HepG2 (cell line): ENCODE results near the gene DNMT3B. TPM values are rescaled to one million over a fixed set of nuclear protein-coding genes. Genes with fewer than 3 reads are reported as not detected.

Source experiments
- ATF4 ChIP-seq, 2 experiments: fragments of 450-650 bp in 1 of 2; sonication (generic) in 1 of 2; formaldehyde crosslinking; IDR thresholded peaks; 2 replicates each; pipeline versions ENCODE4 v1.5.0 to v1.8.0; 2020 to 2022; ENCODE audit warnings: mild to moderate bottlenecking in 1 of 2, missing genetic modification reagents in 1 of 2
- ATF7-NPFF ChIP-seq: sonication (generic); formaldehyde crosslinking; IDR thresholded peaks from 2 replicates; pipeline ENCODE4 v1.8.1; 2023; ENCODE audit warnings: mild to moderate bottlenecking, low read depth, missing genetic modification reagents, moderate library complexity
- ESRRA ChIP-seq: sonication (generic); formaldehyde crosslinking; IDR thresholded peaks from 2 replicates; pipeline ENCODE4 v1.5.1; 2020; ENCODE audit warnings: mild to moderate bottlenecking, low read depth, missing genetic modification reagents
- JARID2 ChIP-seq: sonication (generic); formaldehyde crosslinking; IDR thresholded peaks from 2 replicates; pipeline ENCODE4 v1.8.1; 2023; ENCODE audit warnings: missing genetic modification reagents, inconsistent platforms; ENCODE audit not compliant: insufficient replicate concordance
- JUNB ChIP-seq: sonication (generic); formaldehyde crosslinking; IDR thresholded peaks from 2 replicates; pipeline ENCODE4 v1.8.0; 2022; ENCODE audit warnings: missing genetic modification reagents, mild to moderate bottlenecking, borderline replicate concordance
- KDM1A ChIP-seq: IDR thresholded peaks from 2 replicates; pipeline ENCODE4 v1.6.1; 2016; ENCODE audit warnings: missing compliant biosample characterization
- PRMT3 ChIP-seq: sonication (generic); formaldehyde crosslinking; IDR thresholded peaks from 2 replicates; pipeline ENCODE4 v1.8.1; 2022; ENCODE audit warnings: low read depth, mild to moderate bottlenecking, moderate library complexity, missing genetic modification reagents, borderline replicate concordance
- REPIN1 ChIP-seq: sonication (generic); formaldehyde crosslinking; IDR thresholded peaks from 2 replicates; pipeline ENCODE4 v1.8.0; 2022; ENCODE audit warnings: missing genetic modification reagents, low read depth, mild to moderate bottlenecking, borderline replicate concordance
- RFX5 ChIP-seq: IDR thresholded peaks from 2 replicates; pipeline ENCODE4 v1.6.1; 2011; ENCODE audit warnings: low read depth, low read length, improper control_type of control experiment
- SALL2 ChIP-seq: sonication (generic); formaldehyde crosslinking; IDR thresholded peaks from 2 replicates; pipeline ENCODE4 v1.8.1; 2023; ENCODE audit warnings: mild to moderate bottlenecking, missing genetic modification reagents, inconsistent platforms
- SP1 ChIP-seq, 2 experiments: fragments of 450-650 bp in 1 of 2; sonication (generic) in 1 of 2; formaldehyde crosslinking in 1 of 2; IDR thresholded peaks; 2 replicates each; pipeline versions ENCODE4 v1.4.0 to v1.6.1; 2016 to 2020; ENCODE audit warnings: missing genetic modification reagents in 1 of 2
- ZFAT ChIP-seq: sonication (generic); formaldehyde crosslinking; conservative IDR thresholded peaks from 2 replicates; pipeline ENCODE4 v1.8.1; 2023; ENCODE audit warnings: missing genetic modification reagents, inconsistent platforms
- ZFP62 ChIP-seq: sonication (generic); formaldehyde crosslinking; IDR thresholded peaks from 2 replicates; pipeline ENCODE4 v1.4.0; 2020; ENCODE audit warnings: missing genetic modification reagents
- ZNF414 ChIP-seq: sonication (generic); formaldehyde crosslinking; IDR thresholded peaks from 2 replicates; pipeline ENCODE4 v1.5.0; 2020; ENCODE audit warnings: missing genetic modification reagents
- polyA plus RNA-seq, 8 experiments: library from polyadenylated mRNA; depleted of rRNA in 3 of 8; stranded (reverse) in 7 of 8; unstranded in 1 of 8; fragments of >200 nt; fragmentation: Illumina TruSeq in 4 of 8; extraction: Trizol in 4 of 8; gene quantifications; 2 replicates each; pipeline versions ENCODE4 v1.2.1 to v1.2.3, GENCODE V29; 2011 to 2016; ENCODE audit warnings: low read depth in 4 of 8, missing spikeins in 1 of 8, mixed read lengths in 1 of 8; ENCODE audit not compliant: insufficient read depth in 1 of 8
- total RNA-seq, 5 experiments: library from RNA; depleted of rRNA; stranded (reverse); fragments of >200 nt; fragmentation: Illumina TruSeq; extraction: Trizol; gene quantifications; 2 replicates each; pipeline ENCODE4 v1.2.3, GENCODE V29; 2016; ENCODE audit warnings: low read depth in 1 of 5
- TF ChIP-seq, protein P1 (sequence below): sonication (generic); formaldehyde crosslinking; IDR thresholded peaks from 2 replicates; pipeline ENCODE4 v1.4.0; 2020; ENCODE audit warnings: missing genetic modification reagents
- TF ChIP-seq, protein P2 (sequence below): sonication (generic); formaldehyde crosslinking; IDR thresholded peaks from 2 replicates; pipeline ENCODE4 v1.5.0; 2020; ENCODE audit warnings: missing genetic modification reagents
- TF ChIP-seq, protein P3 (sequence below): sonication (generic); formaldehyde crosslinking; IDR thresholded peaks from 2 replicates; pipeline ENCODE4 v1.8.0; 2022; ENCODE audit warnings: missing genetic modification reagents, mild to moderate bottlenecking, inconsistent platforms, borderline replicate concordance
- TF ChIP-seq, protein P4 (sequence below): sonication (generic); formaldehyde crosslinking; IDR thresholded peaks from 2 replicates; pipeline ENCODE4 v1.4.0; 2020; ENCODE audit warnings: missing genetic modification reagents, borderline replicate concordance

DNMT3B gene
- total and polyA plus RNA-seq, 2 of the 13 experiments (the other 11 are each of a cell fraction or from before 2014, with no cell fraction given) = 3.8 to 13.9 TPM

- TF ChIP-seq ATF4 (CRISPR knock-in tag; IDR thresholded peaks at IDR 0.05) = no peak
- TF ChIP-seq, protein P1, sequence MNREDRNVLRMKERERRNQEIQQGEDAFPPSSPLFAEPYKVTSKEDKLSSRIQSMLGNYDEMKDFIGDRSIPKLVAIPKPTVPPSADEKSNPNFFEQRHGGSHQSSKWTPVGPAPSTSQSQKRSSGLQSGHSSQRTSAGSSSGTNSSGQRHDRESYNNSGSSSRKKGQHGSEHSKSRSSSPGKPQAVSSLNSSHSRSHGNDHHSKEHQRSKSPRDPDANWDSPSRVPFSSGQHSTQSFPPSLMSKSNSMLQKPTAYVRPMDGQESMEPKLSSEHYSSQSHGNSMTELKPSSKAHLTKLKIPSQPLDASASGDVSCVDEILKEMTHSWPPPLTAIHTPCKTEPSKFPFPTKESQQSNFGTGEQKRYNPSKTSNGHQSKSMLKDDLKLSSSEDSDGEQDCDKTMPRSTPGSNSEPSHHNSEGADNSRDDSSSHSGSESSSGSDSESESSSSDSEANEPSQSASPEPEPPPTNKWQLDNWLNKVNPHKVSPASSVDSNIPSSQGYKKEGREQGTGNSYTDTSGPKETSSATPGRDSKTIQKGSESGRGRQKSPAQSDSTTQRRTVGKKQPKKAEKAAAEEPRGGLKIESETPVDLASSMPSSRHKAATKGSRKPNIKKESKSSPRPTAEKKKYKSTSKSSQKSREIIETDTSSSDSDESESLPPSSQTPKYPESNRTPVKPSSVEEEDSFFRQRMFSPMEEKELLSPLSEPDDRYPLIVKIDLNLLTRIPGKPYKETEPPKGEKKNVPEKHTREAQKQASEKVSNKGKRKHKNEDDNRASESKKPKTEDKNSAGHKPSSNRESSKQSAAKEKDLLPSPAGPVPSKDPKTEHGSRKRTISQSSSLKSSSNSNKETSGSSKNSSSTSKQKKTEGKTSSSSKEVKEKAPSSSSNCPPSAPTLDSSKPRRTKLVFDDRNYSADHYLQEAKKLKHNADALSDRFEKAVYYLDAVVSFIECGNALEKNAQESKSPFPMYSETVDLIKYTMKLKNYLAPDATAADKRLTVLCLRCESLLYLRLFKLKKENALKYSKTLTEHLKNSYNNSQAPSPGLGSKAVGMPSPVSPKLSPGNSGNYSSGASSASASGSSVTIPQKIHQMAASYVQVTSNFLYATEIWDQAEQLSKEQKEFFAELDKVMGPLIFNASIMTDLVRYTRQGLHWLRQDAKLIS (CRISPR knock-in tag) = no peak
- TF ChIP-seq, protein P2, sequence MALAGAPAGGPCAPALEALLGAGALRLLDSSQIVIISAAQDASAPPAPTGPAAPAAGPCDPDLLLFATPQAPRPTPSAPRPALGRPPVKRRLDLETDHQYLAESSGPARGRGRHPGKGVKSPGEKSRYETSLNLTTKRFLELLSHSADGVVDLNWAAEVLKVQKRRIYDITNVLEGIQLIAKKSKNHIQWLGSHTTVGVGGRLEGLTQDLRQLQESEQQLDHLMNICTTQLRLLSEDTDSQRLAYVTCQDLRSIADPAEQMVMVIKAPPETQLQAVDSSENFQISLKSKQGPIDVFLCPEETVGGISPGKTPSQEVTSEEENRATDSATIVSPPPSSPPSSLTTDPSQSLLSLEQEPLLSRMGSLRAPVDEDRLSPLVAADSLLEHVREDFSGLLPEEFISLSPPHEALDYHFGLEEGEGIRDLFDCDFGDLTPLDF = no peak
- TF ChIP-seq PRMT3 (CRISPR knock-in tag) = no peak
- TF ChIP-seq, protein P3, sequence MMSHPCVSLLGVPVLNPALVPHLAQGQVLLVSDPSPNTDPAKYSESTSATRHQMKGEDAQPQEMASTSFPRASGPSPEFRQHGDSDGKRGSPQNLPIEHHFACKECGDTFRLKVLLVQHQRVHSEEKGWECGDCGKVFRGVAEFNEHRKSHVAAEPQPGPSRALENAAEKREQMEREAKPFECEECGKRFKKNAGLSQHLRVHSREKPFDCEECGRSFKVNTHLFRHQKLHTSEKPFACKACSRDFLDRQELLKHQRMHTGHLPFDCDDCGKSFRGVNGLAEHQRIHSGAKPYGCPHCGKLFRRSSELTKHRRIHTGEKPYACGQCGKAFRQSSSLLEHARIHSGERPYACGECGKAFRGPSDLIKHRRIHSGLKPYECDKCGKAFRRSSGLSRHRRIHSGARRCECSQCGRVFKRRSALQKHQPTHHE (CRISPR knock-in tag) = no peak
- TF ChIP-seq JUNB (CRISPR knock-in tag) = no peak
- TF ChIP-seq ATF7-NPFF (CRISPR knock-in tag) = no peak
- no peak for TF ChIP-seq SALL2 (CRISPR knock-in tag)
- TF ChIP-seq SP1 (IDR thresholded peaks at IDR 0.05) = no peak
- no peak for TF ChIP-seq SP1 (CRISPR knock-in tag; IDR thresholded peaks at IDR 0.05)
- no peak for TF ChIP-seq ZFAT (CRISPR knock-in tag)
- TF ChIP-seq JARID2 (CRISPR knock-in tag) = no peak
- no peak for TF ChIP-seq ZFP62 (CRISPR knock-in tag)
- no peak; the same call in 1 of the 2 replicates for TF ChIP-seq KDM1A (CRISPR knock-in tag)
- no peak for TF ChIP-seq ZNF414
- TF ChIP-seq REPIN1 (CRISPR knock-in tag) = no peak
- TF ChIP-seq, protein P4, sequence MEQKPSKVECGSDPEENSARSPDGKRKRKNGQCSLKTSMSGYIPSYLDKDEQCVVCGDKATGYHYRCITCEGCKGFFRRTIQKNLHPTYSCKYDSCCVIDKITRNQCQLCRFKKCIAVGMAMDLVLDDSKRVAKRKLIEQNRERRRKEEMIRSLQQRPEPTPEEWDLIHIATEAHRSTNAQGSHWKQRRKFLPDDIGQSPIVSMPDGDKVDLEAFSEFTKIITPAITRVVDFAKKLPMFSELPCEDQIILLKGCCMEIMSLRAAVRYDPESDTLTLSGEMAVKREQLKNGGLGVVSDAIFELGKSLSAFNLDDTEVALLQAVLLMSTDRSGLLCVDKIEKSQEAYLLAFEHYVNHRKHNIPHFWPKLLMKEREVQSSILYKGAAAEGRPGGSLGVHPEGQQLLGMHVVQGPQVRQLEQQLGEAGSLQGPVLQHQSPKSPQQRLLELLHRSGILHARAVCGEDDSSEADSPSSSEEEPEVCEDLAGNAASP = peak; percentile 66
- no peak for TF ChIP-seq RFX5
- TF ChIP-seq ESRRA = 0 out of 2 replicates have a peak, but pooled peaks have one; percentile 67
Measured at GRCh38 chr20:32731882-32732266, 30.3 kb upstream of the DNMT3B start (continued).
